GM19328 (cell line): Measurements from ENCODE around the gene CNTN3.

ENCODE experiments used
- ATAC-seq: cut with Tn5 transposase; IDR thresholded peaks from one replicate; pipeline ENCODE4 v1.9.1; 2021; ENCODE audit warnings: mild to moderate bottlenecking, moderate library complexity; ENCODE audit not compliant: unreplicated experiment

Gene CNTN3

GRCh38 chr3:74613060-74613459 is 1.4 kb downstream of the CNTN3 start:
- no peak for ATAC-seq

GRCh38 chr3:74611206-74611605 is 3.3 kb downstream of the CNTN3 start:
- ATAC-seq: no peak

GRCh38 chr3:74607803-74608202 is 6.7 kb downstream of the CNTN3 start:
- no peak for ATAC-seq

- no peak for ATAC-seq
Observed at GRCh38 chr3:74606996-74607395, 7.5 kb downstream of the CNTN3 start.

GRCh38 chr3:74605437-74605836 is 9.0 kb downstream of the CNTN3 start:
- no peak for ATAC-seq

GRCh38 chr3:74603292-74603691 is 11.2 kb downstream of the CNTN3 start:
- ATAC-seq: no peak

GRCh38 chr3:74602471-74602870 is 12.0 kb downstream of the CNTN3 start:
- no peak for ATAC-seq

- no peak for ATAC-seq
Observed at GRCh38 chr3:74601793-74602192, 12.7 kb downstream of the CNTN3 start.

- ATAC-seq: no peak
Observed at GRCh38 chr3:74599564-74599963, 14.9 kb downstream of the CNTN3 start.

- no peak for ATAC-seq
Observed at GRCh38 chr3:74593152-74593551, 21.3 kb downstream of the CNTN3 start.

GRCh38 chr3:74592359-74592758 is 22.1 kb downstream of the CNTN3 start:
- ATAC-seq: no peak

- ATAC-seq: no peak
Observed at GRCh38 chr3:74591946-74592345, 22.5 kb downstream of the CNTN3 start.

GRCh38 chr3:74591342-74591741 is 23.1 kb downstream of the CNTN3 start:
- ATAC-seq: no peak

GRCh38 chr3:74590620-74591262 is 23.7 kb downstream of the CNTN3 start:
- no peak for ATAC-seq

GRCh38 chr3:74584782-74585181 is 29.7 kb downstream of the CNTN3 start:
- no peak for ATAC-seq

- ATAC-seq: no peak
Observed at GRCh38 chr3:74582982-74583381, 31.5 kb downstream of the CNTN3 start.

GRCh38 chr3:74575857-74576256 is 38.6 kb downstream of the CNTN3 start:
- no peak for ATAC-seq

- no peak for ATAC-seq
Observed at GRCh38 chr3:74571118-74571517, 43.3 kb downstream of the CNTN3 start.
